ENCODE data around the gene KCNJ15. TPM values are rescaled to one million over a fixed set of nuclear protein-coding genes. Genes with fewer than 3 reads are reported as not detected.
A peak's percentile ranks its signal among the peaks of the same experiment; 100 is the strongest.

The KCNJ15 gene
- polyA plus RNA-seq, 2 of the 4 experiments (the other 2 are of a cell fraction), result 0.19 to 0.30 TPM

DNA sequence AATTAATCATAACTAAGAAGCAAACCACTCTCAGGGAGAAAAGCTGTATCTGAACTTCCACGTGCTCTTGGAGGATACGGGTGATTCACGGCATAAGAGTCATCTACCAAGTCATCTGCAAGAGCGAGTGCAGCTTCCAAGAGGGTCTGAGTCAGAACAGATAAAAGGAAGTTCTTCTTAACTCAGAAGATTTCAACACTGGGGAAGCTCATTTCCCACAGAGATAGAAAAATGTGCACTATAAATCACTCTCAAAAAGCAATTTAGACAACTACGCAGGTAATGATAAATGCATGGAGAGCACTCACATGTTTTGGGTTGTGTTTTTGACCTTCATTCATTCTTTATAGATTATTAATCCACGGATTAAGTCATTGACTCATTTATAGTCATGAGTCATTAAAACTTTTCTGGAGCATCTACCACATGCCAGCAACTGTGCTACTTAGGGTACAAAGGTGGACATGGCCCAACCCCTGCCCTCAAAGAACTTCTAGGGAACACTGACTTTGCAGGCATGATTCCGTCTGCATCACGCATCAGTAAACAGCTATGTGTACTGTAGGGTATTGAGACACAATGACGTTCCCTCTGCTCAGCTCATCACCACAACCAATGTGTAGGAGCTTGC lies 20.8 kb downstream of the KCNJ15 start:
- Histone ChIP-seq H3K4me2 (peak overlapping the region; percentile 67), H3K9me3 (peaks cover 8% of the 10 kb centered on the region; the same call in 2 of the 3 replicates), H3K4me1 (peaks cover 26% of the 10 kb centered on the region), H3K27ac (peak overlapping the region; percentile 90 to 92), H3K4me3 (no peak overlapping the region)
- CTCF ChIA-PET, result interaction anchor here (0.7 to 3.3 kb wide), 9 partner anchors 18 to 361 kb away, joined by 3 to 30 read pairs (median 3); no protein-coding TSS in a partner anchor
- ATAC-seq (peak; percentile 97 to 98), FAIRE-seq (peak; percentile 23), DNase-seq (ENCODE audit: low read depth in 1 of 2, low spot score in 1 of 2) (peak; percentile 63 to 96)
- POLR2A ChIA-PET, result interaction anchor here (0.8 to 1.8 kb wide), 10 partner anchors 16 to 714 kb away, joined by 3 to 17 read pairs (median 10); no protein-coding TSS in a partner anchor
- WGBS (ENCODE audit: missing lambda C conversion rate), result 0% methylated on average over 9 of the region's 9 CpGs
- TF ChIP-seq PHF8 (IDR thresholded peaks at IDR 0.05; ENCODE audit: borderline replicate concordance, low read depth) (no peak), RCOR1 (IDR thresholded peaks at IDR 0.05; ENCODE audit: low read depth, low read length) (no peak), ESRRA (IDR thresholded peaks at IDR 0.05; ENCODE audit: borderline replicate concordance, low read length) (no peak), SMC3 (IDR thresholded peaks at IDR 0.05) (peak; percentile 56), TFCP2L1 (CRISPR knock-in tag; IDR thresholded peaks at IDR 0.05) (no peak), ZNF302 (CRISPR knock-in tag; IDR thresholded peaks at IDR 0.05) (no peak), MAZ (IDR thresholded peaks at IDR 0.05; ENCODE audit: borderline replicate concordance, low read depth, low read length) (no peak), FOSB (CRISPR knock-in tag; IDR thresholded peaks at IDR 0.05) (no peak), HEYL (CRISPR knock-in tag; IDR thresholded peaks at IDR 0.05) (no peak), CBX2 (IDR thresholded peaks at IDR 0.05; ENCODE audit: borderline replicate concordance, low read depth) (no peak), MAFK (IDR thresholded peaks at IDR 0.05; ENCODE audit: partially characterized antibody) (peak; percentile 50), ZC3H11A (IDR thresholded peaks at IDR 0.05) (no peak), NPAS2 (CRISPR knock-in tag; IDR thresholded peaks at IDR 0.05; ENCODE audit: borderline replicate concordance) (no peak), NFE2L2 (conservative IDR thresholded peaks at IDR 0.05; ENCODE audit: low read length) (no peak), MYC (IDR thresholded peaks at IDR 0.05; ENCODE audit: borderline replicate concordance, low read length) (peak; percentile 81; the same call in 1 of the 2 replicates), POLR2AphosphoS2 (conservative IDR thresholded peaks at IDR 0.05; ENCODE audit: low read length) (no peak), HOXA7 (CRISPR knock-in tag; IDR thresholded peaks at IDR 0.05) (no peak), REST (IDR thresholded peaks at IDR 0.05) (no peak), RAD21 (conservative IDR thresholded peaks at IDR 0.05 in 1 of 2, IDR thresholded peaks at IDR 0.05 in 1 of 2) (peak in 1 of 2 experiments; percentile 75; a peak in 4 of 5 replicates), KDM1A (IDR thresholded peaks at IDR 0.05; ENCODE audit: low read depth) (no peak), JUNB (IDR thresholded peaks at IDR 0.05) (peak; percentile 99), MAX (IDR thresholded peaks at IDR 0.05) (peak; percentile 91), ZSCAN20 (CRISPR knock-in tag; IDR thresholded peaks at IDR 0.05) (no peak), E2F6 (IDR thresholded peaks at IDR 0.05; ENCODE audit: borderline replicate concordance, low read depth) (no peak; the same call in 1 of the 2 replicates), SREBF2 (IDR thresholded peaks at IDR 0.05) (no peak), KDM5A (IDR thresholded peaks at IDR 0.05) (no peak), NR3C1 (IDR thresholded peaks at IDR 0.05) (no peak)
- TF ChIP-seq, protein P1, sequence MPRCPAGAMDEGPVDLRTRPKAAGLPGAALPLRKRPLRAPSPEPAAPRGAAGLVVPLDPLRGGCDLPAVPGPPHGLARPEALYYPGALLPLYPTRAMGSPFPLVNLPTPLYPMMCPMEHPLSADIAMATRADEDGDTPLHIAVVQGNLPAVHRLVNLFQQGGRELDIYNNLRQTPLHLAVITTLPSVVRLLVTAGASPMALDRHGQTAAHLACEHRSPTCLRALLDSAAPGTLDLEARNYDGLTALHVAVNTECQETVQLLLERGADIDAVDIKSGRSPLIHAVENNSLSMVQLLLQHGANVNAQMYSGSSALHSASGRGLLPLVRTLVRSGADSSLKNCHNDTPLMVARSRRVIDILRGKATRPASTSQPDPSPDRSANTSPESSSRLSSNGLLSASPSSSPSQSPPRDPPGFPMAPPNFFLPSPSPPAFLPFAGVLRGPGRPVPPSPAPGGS (IDR thresholded peaks at IDR 0.05), result peak; percentile 94; the same call in 2 of the 3 replicates
- TF ChIP-seq, protein P2, sequence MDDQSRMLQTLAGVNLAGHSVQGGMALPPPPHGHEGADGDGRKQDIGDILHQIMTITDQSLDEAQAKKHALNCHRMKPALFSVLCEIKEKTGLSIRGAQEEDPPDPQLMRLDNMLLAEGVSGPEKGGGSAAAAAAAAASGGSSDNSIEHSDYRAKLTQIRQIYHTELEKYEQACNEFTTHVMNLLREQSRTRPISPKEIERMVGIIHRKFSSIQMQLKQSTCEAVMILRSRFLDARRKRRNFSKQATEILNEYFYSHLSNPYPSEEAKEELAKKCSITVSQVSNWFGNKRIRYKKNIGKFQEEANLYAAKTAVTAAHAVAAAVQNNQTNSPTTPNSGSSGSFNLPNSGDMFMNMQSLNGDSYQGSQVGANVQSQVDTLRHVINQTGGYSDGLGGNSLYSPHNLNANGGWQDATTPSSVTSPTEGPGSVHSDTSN (IDR thresholded peaks at IDR 0.05), result 0 out of 2 replicates have a peak, but pooled peaks have one; percentile 63
- TF ChIP-seq, protein P3, sequence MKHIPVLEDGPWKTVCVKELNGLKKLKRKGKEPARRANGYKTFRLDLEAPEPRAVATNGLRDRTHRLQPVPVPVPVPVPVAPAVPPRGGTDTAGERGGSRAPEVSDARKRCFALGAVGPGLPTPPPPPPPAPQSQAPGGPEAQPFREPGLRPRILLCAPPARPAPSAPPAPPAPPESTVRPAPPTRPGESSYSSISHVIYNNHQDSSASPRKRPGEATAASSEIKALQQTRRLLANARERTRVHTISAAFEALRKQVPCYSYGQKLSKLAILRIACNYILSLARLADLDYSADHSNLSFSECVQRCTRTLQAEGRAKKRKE (CRISPR knock-in tag; IDR thresholded peaks at IDR 0.05; ENCODE audit: low read depth), result peak; percentile 69; the same call in 1 of the 2 replicates
- TF ChIP-seq, protein P4, sequence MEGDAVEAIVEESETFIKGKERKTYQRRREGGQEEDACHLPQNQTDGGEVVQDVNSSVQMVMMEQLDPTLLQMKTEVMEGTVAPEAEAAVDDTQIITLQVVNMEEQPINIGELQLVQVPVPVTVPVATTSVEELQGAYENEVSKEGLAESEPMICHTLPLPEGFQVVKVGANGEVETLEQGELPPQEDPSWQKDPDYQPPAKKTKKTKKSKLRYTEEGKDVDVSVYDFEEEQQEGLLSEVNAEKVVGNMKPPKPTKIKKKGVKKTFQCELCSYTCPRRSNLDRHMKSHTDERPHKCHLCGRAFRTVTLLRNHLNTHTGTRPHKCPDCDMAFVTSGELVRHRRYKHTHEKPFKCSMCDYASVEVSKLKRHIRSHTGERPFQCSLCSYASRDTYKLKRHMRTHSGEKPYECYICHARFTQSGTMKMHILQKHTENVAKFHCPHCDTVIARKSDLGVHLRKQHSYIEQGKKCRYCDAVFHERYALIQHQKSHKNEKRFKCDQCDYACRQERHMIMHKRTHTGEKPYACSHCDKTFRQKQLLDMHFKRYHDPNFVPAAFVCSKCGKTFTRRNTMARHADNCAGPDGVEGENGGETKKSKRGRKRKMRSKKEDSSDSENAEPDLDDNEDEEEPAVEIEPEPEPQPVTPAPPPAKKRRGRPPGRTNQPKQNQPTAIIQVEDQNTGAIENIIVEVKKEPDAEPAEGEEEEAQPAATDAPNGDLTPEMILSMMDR (IDR thresholded peaks at IDR 0.05), result no peak
